ENCODE results near the gene RNF187. TPM values are rescaled to one million over a fixed set of nuclear protein-coding genes. Genes with fewer than 3 reads are reported as not detected.

RNF187 gene
- total RNA-seq, 1 experiment from 2014 or later, result 141 TPM

DNA sequence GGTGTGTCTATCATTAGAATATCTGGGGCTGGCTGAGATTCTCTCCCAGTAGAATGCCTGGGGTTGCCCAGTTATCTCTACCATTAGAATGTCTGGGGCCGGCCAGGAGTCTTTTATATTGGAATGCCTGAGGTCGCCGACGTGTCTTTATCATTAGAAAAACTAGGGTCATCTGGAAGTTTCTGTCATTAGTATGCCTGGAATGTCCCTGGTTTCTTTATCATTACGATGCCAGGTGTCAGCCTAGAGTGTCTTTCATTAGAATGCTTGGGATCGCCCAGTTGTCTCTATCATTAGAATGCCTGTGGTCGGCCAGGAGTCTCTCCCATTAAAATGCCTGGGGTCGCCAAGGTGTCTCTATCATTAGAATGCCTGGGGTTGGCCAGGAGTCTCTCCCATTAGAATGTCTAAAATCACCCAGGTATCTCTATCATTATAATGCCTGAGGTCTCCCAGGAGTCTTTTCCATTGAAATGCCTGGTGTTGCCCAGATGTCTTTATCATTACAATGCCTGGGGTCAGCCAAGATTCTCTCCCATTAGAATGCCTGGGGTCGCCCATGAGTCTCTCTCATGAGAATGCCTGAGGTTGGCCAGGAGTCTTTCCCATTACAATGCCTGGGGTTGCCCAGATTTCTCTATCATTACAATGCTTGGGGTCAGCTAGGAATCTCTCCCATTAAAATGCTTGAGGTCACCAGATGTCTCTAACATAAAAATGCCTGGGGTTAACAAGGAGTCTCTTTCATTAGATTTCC, 53.2 kb downstream of the RNF187 start:
- ATAC-seq (peak; percentile 63), DNase-seq (ENCODE audit: low spot score) (no peak)
- peaks cover 43% of the 10 kb centered on the region for H3K9me3 Mint-ChIP-seq
- ChIA-PET POLR2A (no interaction called here), CTCF (no interaction called here)
- H3K4me3 Mint-ChIP-seq, result no peak overlapping the region
- H3K27ac Mint-ChIP-seq, result no peak overlapping the region
- TF ChIP-seq, protein P1, sequence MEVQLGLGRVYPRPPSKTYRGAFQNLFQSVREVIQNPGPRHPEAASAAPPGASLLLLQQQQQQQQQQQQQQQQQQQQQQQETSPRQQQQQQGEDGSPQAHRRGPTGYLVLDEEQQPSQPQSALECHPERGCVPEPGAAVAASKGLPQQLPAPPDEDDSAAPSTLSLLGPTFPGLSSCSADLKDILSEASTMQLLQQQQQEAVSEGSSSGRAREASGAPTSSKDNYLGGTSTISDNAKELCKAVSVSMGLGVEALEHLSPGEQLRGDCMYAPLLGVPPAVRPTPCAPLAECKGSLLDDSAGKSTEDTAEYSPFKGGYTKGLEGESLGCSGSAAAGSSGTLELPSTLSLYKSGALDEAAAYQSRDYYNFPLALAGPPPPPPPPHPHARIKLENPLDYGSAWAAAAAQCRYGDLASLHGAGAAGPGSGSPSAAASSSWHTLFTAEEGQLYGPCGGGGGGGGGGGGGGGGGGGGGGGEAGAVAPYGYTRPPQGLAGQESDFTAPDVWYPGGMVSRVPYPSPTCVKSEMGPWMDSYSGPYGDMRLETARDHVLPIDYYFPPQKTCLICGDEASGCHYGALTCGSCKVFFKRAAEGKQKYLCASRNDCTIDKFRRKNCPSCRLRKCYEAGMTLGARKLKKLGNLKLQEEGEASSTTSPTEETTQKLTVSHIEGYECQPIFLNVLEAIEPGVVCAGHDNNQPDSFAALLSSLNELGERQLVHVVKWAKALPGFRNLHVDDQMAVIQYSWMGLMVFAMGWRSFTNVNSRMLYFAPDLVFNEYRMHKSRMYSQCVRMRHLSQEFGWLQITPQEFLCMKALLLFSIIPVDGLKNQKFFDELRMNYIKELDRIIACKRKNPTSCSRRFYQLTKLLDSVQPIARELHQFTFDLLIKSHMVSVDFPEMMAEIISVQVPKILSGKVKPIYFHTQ (CRISPR knock-in tag; IDR thresholded peaks at IDR 0.05), result no peak
- TF ChIP-seq, protein P2, sequence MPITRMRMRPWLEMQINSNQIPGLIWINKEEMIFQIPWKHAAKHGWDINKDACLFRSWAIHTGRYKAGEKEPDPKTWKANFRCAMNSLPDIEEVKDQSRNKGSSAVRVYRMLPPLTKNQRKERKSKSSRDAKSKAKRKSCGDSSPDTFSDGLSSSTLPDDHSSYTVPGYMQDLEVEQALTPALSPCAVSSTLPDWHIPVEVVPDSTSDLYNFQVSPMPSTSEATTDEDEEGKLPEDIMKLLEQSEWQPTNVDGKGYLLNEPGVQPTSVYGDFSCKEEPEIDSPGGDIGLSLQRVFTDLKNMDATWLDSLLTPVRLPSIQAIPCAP (CRISPR knock-in tag; IDR thresholded peaks at IDR 0.05), result no peak
- TF ChIP-seq FOXK1 (CRISPR knock-in tag; IDR thresholded peaks at IDR 0.05) (no peak), ZNF121 (CRISPR knock-in tag; IDR thresholded peaks at IDR 0.05) (no peak), GABPB1 (CRISPR knock-in tag; IDR thresholded peaks at IDR 0.05) (no peak), SOX15 (CRISPR knock-in tag; IDR thresholded peaks at IDR 0.05) (no peak), PRRX2 (CRISPR knock-in tag; IDR thresholded peaks at IDR 0.05) (no peak), IRF2 (CRISPR knock-in tag; IDR thresholded peaks at IDR 0.05; ENCODE audit: borderline replicate concordance, low read depth) (no peak), EMX1 (CRISPR knock-in tag; IDR thresholded peaks at IDR 0.05) (no peak), GTF2I (CRISPR knock-in tag; conservative IDR thresholded peaks at IDR 0.05) (no peak)
- TF ChIP-seq, protein P3, sequence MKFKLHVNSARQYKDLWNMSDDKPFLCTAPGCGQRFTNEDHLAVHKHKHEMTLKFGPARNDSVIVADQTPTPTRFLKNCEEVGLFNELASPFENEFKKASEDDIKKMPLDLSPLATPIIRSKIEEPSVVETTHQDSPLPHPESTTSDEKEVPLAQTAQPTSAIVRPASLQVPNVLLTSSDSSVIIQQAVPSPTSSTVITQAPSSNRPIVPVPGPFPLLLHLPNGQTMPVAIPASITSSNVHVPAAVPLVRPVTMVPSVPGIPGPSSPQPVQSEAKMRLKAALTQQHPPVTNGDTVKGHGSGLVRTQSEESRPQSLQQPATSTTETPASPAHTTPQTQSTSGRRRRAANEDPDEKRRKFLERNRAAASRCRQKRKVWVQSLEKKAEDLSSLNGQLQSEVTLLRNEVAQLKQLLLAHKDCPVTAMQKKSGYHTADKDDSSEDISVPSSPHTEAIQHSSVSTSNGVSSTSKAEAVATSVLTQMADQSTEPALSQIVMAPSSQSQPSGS (CRISPR knock-in tag; IDR thresholded peaks at IDR 0.05; ENCODE audit: borderline replicate concordance, low read depth), result no peak
- TF ChIP-seq, protein P4, sequence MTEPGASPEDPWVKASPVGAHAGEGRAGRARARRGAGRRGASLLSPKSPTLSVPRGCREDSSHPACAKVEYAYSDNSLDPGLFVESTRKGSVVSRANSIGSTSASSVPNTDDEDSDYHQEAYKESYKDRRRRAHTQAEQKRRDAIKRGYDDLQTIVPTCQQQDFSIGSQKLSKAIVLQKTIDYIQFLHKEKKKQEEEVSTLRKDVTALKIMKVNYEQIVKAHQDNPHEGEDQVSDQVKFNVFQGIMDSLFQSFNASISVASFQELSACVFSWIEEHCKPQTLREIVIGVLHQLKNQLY (CRISPR knock-in tag; IDR thresholded peaks at IDR 0.05), result no peak
- no peaks in the 10 kb centered on the region for H3K4me1 Mint-ChIP-seq
- peaks cover 11% of the 10 kb centered on the region for H3K36me3 Mint-ChIP-seq
- H3K27me3 Mint-ChIP-seq (ENCODE audit: low read depth), result peaks cover 100% of the 10 kb centered on the region

DNA sequence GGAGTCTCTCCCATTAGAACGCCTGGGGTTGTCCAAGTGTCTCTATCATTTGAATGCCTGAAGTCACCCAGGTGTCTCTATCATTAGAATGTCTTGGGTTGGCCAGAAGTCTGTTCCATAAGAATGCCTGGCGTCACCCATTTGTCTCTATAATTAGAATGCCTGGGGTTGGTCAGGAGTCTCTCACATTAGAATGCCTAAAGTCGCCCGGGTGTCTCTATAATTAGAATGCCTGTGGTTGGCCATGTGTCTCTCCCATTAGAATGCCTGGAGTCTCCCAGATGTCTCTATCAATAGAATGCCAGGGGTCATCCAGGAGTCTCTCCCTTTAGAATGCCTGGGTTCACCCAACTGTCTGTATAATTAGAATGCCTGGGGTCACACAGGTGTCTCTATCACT, 54.5 kb downstream of the RNF187 start:
- no peak overlapping the region for H3K27ac Mint-ChIP-seq
- H3K4me1 Mint-ChIP-seq, result no peaks in the 10 kb centered on the region
- H3K27me3 Mint-ChIP-seq (ENCODE audit: low read depth), result peaks cover 100% of the 10 kb centered on the region
- CTCF ChIA-PET, result no interaction called here
- H3K9me3 Mint-ChIP-seq, result peaks cover 29% of the 10 kb centered on the region
- no peaks in the 10 kb centered on the region; the same call in 1 of the 2 replicates for H3K36me3 Mint-ChIP-seq
- no peak for DNase-seq (ENCODE audit: low spot score)
- no peak for ATAC-seq
- POLR2A ChIA-PET, result no interaction called here
- H3K4me3 Mint-ChIP-seq, result no peak overlapping the region
- TF ChIP-seq ZBTB21 (CRISPR knock-in tag; IDR thresholded peaks at IDR 0.05; ENCODE audit: borderline replicate concordance), result no peak
- TF ChIP-seq TP53 (CRISPR knock-in tag; IDR thresholded peaks at IDR 0.05), result no peak
- TF ChIP-seq, protein P5, sequence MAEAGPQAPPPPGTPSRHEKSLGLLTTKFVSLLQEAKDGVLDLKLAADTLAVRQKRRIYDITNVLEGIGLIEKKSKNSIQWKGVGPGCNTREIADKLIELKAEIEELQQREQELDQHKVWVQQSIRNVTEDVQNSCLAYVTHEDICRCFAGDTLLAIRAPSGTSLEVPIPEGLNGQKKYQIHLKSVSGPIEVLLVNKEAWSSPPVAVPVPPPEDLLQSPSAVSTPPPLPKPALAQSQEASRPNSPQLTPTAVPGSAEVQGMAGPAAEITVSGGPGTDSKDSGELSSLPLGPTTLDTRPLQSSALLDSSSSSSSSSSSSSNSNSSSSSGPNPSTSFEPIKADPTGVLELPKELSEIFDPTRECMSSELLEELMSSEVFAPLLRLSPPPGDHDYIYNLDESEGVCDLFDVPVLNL (CRISPR knock-in tag; IDR thresholded peaks at IDR 0.05; ENCODE audit: borderline replicate concordance, low read depth), result no peak
- TF ChIP-seq MYBL2 (CRISPR knock-in tag; IDR thresholded peaks at IDR 0.05), result no peak
- TF ChIP-seq, protein P6, sequence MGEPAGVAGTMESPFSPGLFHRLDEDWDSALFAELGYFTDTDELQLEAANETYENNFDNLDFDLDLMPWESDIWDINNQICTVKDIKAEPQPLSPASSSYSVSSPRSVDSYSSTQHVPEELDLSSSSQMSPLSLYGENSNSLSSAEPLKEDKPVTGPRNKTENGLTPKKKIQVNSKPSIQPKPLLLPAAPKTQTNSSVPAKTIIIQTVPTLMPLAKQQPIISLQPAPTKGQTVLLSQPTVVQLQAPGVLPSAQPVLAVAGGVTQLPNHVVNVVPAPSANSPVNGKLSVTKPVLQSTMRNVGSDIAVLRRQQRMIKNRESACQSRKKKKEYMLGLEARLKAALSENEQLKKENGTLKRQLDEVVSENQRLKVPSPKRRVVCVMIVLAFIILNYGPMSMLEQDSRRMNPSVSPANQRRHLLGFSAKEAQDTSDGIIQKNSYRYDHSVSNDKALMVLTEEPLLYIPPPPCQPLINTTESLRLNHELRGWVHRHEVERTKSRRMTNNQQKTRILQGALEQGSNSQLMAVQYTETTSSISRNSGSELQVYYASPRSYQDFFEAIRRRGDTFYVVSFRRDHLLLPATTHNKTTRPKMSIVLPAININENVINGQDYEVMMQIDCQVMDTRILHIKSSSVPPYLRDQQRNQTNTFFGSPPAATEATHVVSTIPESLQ (CRISPR knock-in tag; IDR thresholded peaks at IDR 0.05), result no peak
- no peak for TF ChIP-seq KAT7 (CRISPR knock-in tag; IDR thresholded peaks at IDR 0.05; ENCODE audit: borderline replicate concordance)
- TF ChIP-seq ZNF671 (CRISPR knock-in tag; IDR thresholded peaks at IDR 0.05), result no peak
- TF ChIP-seq, protein P7, sequence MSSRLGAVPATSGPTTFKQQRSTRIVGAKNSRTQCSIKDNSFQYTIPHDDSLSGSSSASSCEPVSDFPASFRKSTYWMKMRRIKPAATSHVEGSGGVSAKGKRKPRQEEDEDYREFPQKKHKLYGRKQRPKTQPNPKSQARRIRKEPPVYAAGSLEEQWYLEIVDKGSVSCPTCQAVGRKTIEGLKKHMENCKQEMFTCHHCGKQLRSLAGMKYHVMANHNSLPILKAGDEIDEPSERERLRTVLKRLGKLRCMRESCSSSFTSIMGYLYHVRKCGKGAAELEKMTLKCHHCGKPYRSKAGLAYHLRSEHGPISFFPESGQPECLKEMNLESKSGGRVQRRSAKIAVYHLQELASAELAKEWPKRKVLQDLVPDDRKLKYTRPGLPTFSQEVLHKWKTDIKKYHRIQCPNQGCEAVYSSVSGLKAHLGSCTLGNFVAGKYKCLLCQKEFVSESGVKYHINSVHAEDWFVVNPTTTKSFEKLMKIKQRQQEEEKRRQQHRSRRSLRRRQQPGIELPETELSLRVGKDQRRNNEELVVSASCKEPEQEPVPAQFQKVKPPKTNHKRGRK (CRISPR knock-in tag; IDR thresholded peaks at IDR 0.05; ENCODE audit: borderline replicate concordance), result no peak
- TF ChIP-seq TEAD1 (CRISPR knock-in tag; IDR thresholded peaks at IDR 0.05), result no peak
- TF ChIP-seq, protein P8, sequence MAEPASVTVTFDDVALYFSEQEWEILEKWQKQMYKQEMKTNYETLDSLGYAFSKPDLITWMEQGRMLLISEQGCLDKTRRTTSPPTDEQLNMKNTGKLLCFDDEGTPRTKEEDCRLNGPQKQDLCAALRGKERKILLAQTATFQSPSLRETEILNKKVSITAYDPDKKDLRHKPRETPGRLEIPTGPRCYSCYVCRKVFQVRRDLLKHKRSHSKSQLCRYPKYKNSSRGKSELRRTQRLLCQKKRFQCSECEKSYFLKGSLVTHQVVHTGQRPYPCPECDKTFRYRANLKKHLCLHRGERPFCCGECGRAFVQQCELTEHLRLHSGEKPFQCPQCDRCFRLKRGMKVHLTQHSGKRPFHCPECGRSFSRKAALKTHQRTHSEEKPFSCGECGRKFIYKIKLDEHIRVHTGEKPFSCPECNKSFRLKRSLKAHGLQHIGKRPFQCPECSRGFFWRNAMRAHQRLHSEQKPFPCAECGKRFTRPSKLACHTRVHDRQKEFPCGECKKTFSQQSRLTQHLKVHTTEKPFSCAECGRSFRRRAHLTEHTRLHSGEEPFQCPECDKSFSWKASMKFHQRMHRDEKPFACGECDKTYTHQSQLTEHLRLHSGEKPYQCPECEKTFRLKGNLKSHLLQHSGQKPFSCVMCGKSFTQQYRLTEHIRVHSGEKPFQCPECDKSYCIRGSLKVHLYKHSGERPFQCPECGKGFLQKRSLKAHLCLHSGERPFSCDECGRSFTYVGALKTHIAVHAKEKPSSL (CRISPR knock-in tag; conservative IDR thresholded peaks at IDR 0.05), result no peak

Data from WTC11 (cell line).